Neuronal stem cell (in vitro differentiated cells): ENCODE measurements around the gene MSRB2.

ENCODE experiments used
- DNase-seq: peaks from one replicate; pipeline ENCODE4 v3.0.0-alpha.2; 2013; ENCODE audit warnings: low spot score
- H2AFZ ChIP-seq: one replicate; pipeline ENCODE4 v1.6.1; 2013; ENCODE audit warnings: mild to moderate bottlenecking, low read length, inconsistent platforms
- H2AK5ac ChIP-seq: 2 replicates; pipeline ENCODE4 v1.6.1; 2013; ENCODE audit warnings: low read depth, mild to moderate bottlenecking, inconsistent platforms, low read length, moderate library complexity, mixed read lengths
- H2BK120ac ChIP-seq: 2 replicates; pipeline ENCODE4 v1.6.1; 2013; ENCODE audit warnings: low read depth, mild to moderate bottlenecking, inconsistent platforms, low read length, moderate library complexity, mixed read lengths
- H2BK12ac ChIP-seq: one replicate; pipeline ENCODE4 v1.6.1; 2013; ENCODE audit warnings: low read length, inconsistent platforms
- H2BK15ac ChIP-seq: 2 replicates; pipeline ENCODE4 v1.6.1; 2013; ENCODE audit warnings: mild to moderate bottlenecking, low read length, inconsistent platforms, mixed read lengths
- H2BK5ac ChIP-seq: one replicate; pipeline ENCODE4 v1.6.1; 2013; ENCODE audit warnings: inconsistent platforms, mild to moderate bottlenecking, low read length, moderate library complexity
- H3K14ac ChIP-seq: one replicate; pipeline ENCODE4 v1.6.1; 2013; ENCODE audit warnings: low read length, inconsistent platforms
- H3K18ac ChIP-seq: 2 replicates; pipeline ENCODE4 v1.6.1; 2013; ENCODE audit warnings: low read length, inconsistent platforms
- H3K23ac ChIP-seq: 2 replicates; pipeline ENCODE4 v1.6.1; 2013; ENCODE audit warnings: low read depth, mild to moderate bottlenecking, mixed read lengths, low read length, inconsistent platforms; ENCODE audit not compliant: poor library complexity
- H3K27ac ChIP-seq: replicated peaks from 3 replicates; pipeline ENCODE4 v1.5.1; 2013; ENCODE audit warnings: low read length, inconsistent platforms
- H3K27me3 ChIP-seq, 3 experiments: 2 replicates each; pipeline ENCODE4 v1.6.1; 2013; ENCODE audit warnings: low read length in 3 of 3, mild to moderate bottlenecking in 2 of 3, inconsistent platforms in 1 of 3, low read depth in 1 of 3, mixed read lengths in 1 of 3, moderate library complexity in 1 of 3; ENCODE audit not compliant: control insufficient read depth in 3 of 3, insufficient read depth in 3 of 3
- H3K36me3 ChIP-seq, 2 donors: replicated peaks in 1 of 2; 2 replicates each; pipeline ENCODE4 v1.6.1; 2013; ENCODE audit warnings: low read length in 2 of 2; ENCODE audit not compliant: control insufficient read depth in 2 of 2, insufficient read depth in 2 of 2
- H3K4ac ChIP-seq: 2 replicates; pipeline ENCODE4 v1.6.1; 2013; ENCODE audit warnings: inconsistent platforms, mild to moderate bottlenecking, low read length, moderate library complexity
- H3K4me1 ChIP-seq, 2 donors: 1 replicate in 1 of 2; 2 replicates in 1 of 2; pipeline ENCODE4 v1.6.1; 2013; ENCODE audit warnings: low read length in 2 of 2, low read depth in 1 of 2; ENCODE audit not compliant: control insufficient read depth in 2 of 2, insufficient read depth in 1 of 2
- H3K4me2 ChIP-seq: one replicate; pipeline ENCODE4 v1.6.1; 2013; ENCODE audit warnings: mild to moderate bottlenecking, low read length, inconsistent platforms; ENCODE audit not compliant: insufficient read depth, poor library complexity, severe bottlenecking
- H3K4me3 ChIP-seq, 2 donors: 2 replicates each; pipeline ENCODE4 v1.5.1; 2013; ENCODE audit warnings: low read length in 2 of 2, mild to moderate bottlenecking in 2 of 2, inconsistent platforms in 1 of 2, moderate library complexity in 1 of 2
- H3K79me1 ChIP-seq: one replicate; pipeline ENCODE4 v1.6.1; 2013; ENCODE audit warnings: low read depth, mild to moderate bottlenecking, inconsistent platforms, low read length, moderate library complexity
- H3K9ac ChIP-seq: one replicate; pipeline ENCODE4 v1.6.1; 2013; ENCODE audit warnings: mild to moderate bottlenecking, low read depth, low read length, inconsistent platforms; ENCODE audit not compliant: poor library complexity
- H3K9me3 ChIP-seq, 2 donors: replicated peaks in 1 of 2; 2 replicates each; pipeline versions ENCODE3 to v1.6.1; 2013; ENCODE audit warnings: low read length in 2 of 2, mild to moderate bottlenecking in 2 of 2, inconsistent platforms in 1 of 2, low read depth in 1 of 2, mixed read lengths in 1 of 2, moderate library complexity in 1 of 2; ENCODE audit not compliant: control insufficient read depth in 2 of 2, insufficient read depth in 1 of 2
- H4K8ac ChIP-seq: one replicate; pipeline ENCODE4 v1.6.1; 2013; ENCODE audit warnings: low read depth, mild to moderate bottlenecking, inconsistent platforms, low read length, moderate library complexity
- H4K91ac ChIP-seq: one replicate; pipeline ENCODE4 v1.6.1; 2013; ENCODE audit warnings: low read length, low read depth, mild to moderate bottlenecking, inconsistent platforms; ENCODE audit not compliant: poor library complexity
- WGBS, 2 donors: extraction: QIAGEN DNeasy Blood & Tissue Kit; methylation state at CpG; one replicate each; pipeline ENCODE4 v1.1.7; 2013; ENCODE audit warnings: missing lambda C conversion rate in 2 of 2, mixed read lengths in 1 of 2; ENCODE audit not compliant: insufficient read length in 2 of 2, insufficient replicate concordance in 1 of 2; ENCODE audit errors: extremely low coverage in 2 of 2; 5-methylcytosine and 5-hydroxymethylcytosine counted together

MSRB2 gene

GRCh38 chr10:23056186-23056579 lies 39.2 kb upstream of the MSRB2 start:
- H3K14ac ChIP-seq, result no peak overlapping the region
- H3K4ac ChIP-seq, result no peak overlapping the region
- no peak overlapping the region for H2AK5ac ChIP-seq
- no peak overlapping the region for H3K27ac ChIP-seq
- no peaks in the 10 kb centered on the region for H3K27me3 ChIP-seq
- no peak overlapping the region for H3K18ac ChIP-seq
- H3K9ac ChIP-seq, result no peak overlapping the region
- no peak overlapping the region for H3K4me3 ChIP-seq
- WGBS, 2 donors, result no CpG with 5 or more reads among the region's 3 CpGs
- no peaks in the 10 kb centered on the region for H3K79me1 ChIP-seq
- H2AFZ ChIP-seq, result peak overlapping the region; percentile 73
- no peak overlapping the region for H2BK120ac ChIP-seq
- H3K4me1 ChIP-seq, result peaks cover 9 to 27% of the 10 kb centered on the region in 2 donors
- H2BK12ac ChIP-seq, result no peak overlapping the region
- no peak overlapping the region for H4K8ac ChIP-seq
- no peaks in the 10 kb centered on the region for H3K36me3 ChIP-seq
- no peak overlapping the region for H2BK5ac ChIP-seq
- no peak overlapping the region for H4K91ac ChIP-seq
- H3K23ac ChIP-seq, result no peak overlapping the region
- no peak for DNase-seq
- H2BK15ac ChIP-seq, result no peak overlapping the region
- peaks cover 3 to 4% of the 10 kb centered on the region in 2 donors for H3K9me3 ChIP-seq
- H3K4me2 ChIP-seq, result no peak overlapping the region

DNA sequence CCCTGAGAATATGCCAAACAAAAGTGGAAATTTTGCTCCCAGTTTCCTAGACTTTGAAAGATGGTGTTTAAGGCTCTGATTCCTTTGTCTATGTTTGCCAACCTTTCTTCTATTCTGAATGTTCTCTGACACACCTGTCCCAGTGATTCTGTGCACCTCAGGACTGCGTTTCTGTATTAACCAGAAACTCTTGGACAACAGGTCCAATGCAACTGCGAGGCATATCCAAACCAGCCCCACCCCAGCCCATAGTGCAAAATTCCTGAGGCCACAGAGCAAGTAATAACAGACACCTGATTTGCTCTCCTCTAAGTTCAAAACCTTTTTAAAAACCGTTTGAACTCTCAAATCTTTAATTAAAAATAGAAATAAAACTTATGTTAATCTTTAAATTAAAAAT lies 37.0 kb upstream of the MSRB2 start:
- no peak overlapping the region for H3K9ac ChIP-seq
- H3K18ac ChIP-seq, result no peak overlapping the region
- H2BK120ac ChIP-seq, result no peak overlapping the region
- H3K27ac ChIP-seq, result no peak overlapping the region
- H3K36me3 ChIP-seq, result no peaks in the 10 kb centered on the region
- no peak overlapping the region for H3K14ac ChIP-seq
- no peak overlapping the region for H3K4me3 ChIP-seq
- WGBS, 2 donors, result no CpG with 5 or more reads among the region's 3 CpGs
- H4K8ac ChIP-seq, result no peak overlapping the region
- no peak overlapping the region for H4K91ac ChIP-seq
- no peak overlapping the region for H3K4ac ChIP-seq
- no peak overlapping the region for H2BK5ac ChIP-seq
- no peak overlapping the region for H2BK15ac ChIP-seq
- no peak overlapping the region for H3K23ac ChIP-seq
- H3K27me3 ChIP-seq, result no peaks in the 10 kb centered on the region
- H3K9me3 ChIP-seq, result peaks cover 3 to 4% of the 10 kb centered on the region in 2 donors
- H3K4me1 ChIP-seq, result peaks cover 9 to 21% of the 10 kb centered on the region in 2 donors
- DNase-seq, result no peak
- no peak overlapping the region for H2BK12ac ChIP-seq
- no peak overlapping the region for H2AK5ac ChIP-seq
- H3K4me2 ChIP-seq, result no peak overlapping the region
- H2AFZ ChIP-seq, result no peak overlapping the region
- no peaks in the 10 kb centered on the region for H3K79me1 ChIP-seq

GRCh38 chr10:23060918-23061317 lies 34.5 kb upstream of the MSRB2 start:
- Histone ChIP-seq H3K9me3 (peaks cover 3 to 4% of the 10 kb centered on the region in 2 donors), H3K27me3 (no peaks in the 10 kb centered on the region), H3K27ac (no peak overlapping the region), H2AK5ac (no peak overlapping the region), H3K79me1 (no peaks in the 10 kb centered on the region), H2BK15ac (no peak overlapping the region), H2AFZ (no peak overlapping the region), H2BK5ac (no peak overlapping the region), H3K23ac (no peak overlapping the region), H4K91ac (no peak overlapping the region), H4K8ac (no peak overlapping the region), H3K4me1 (peaks cover 1 to 11% of the 10 kb centered on the region in 2 donors), H2BK120ac (no peak overlapping the region), H3K14ac (no peak overlapping the region), H3K4me3 (no peak overlapping the region), H3K4ac (no peak overlapping the region), H3K18ac (no peak overlapping the region), H3K9ac (no peak overlapping the region), H2BK12ac (no peak overlapping the region), H3K4me2 (no peak overlapping the region), H3K36me3 (no peaks in the 10 kb centered on the region)
- DNase-seq, result no peak
- WGBS, 2 donors, result no CpG with 5 or more reads among the region's 2 CpGs

DNA sequence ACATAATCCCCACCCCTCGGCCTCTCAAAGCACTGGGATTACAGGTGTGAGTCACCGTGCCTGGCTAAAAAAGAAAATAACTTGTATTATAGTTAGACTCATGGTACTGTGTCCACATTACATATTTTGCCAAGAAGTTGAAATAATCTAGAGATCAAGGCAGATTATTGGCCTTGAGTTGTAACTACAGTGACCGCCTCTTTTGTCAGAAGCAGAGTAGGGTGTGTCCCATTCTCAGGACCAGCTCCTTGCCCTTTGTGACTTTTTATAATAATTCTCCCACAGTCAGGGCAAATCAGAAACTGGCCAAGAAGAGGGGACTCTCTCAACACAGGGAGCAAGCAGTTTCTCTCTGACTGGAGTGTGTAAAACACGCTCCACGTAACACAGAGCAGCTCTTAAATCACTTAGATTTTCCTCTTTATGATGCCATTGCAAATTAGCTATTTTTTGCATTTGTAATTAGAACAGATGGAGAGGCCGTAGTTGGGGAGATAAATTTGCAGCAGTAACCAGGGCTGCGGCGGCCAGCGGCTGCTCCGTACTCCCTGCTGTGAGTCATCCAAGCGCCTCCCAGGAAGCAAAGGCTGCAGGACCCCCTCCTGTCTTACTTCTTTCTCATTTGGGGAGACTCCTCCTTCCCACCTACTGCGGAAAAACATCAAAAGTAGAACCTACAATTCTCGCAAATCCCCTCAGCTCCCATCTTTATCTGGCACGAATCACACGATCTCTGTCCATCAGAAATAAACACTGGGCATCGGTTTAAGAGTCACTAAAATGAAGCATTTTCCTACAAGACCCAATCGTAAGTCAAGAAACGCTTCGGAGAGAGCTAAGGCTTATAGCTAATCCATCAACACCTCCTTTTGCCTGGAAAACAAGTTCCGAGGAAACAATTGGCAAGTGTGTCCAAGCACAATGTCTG lies 32.1 kb upstream of the MSRB2 start:
- Histone ChIP-seq H3K4me3 (no peak overlapping the region), H3K27ac (no peak overlapping the region), H3K27me3 (no peaks in the 10 kb centered on the region), H3K14ac (no peak overlapping the region), H3K36me3 (no peaks in the 10 kb centered on the region), H3K4me1 (peaks cover 0 to 6% of the 10 kb centered on the region in 2 donors), H3K9ac (no peak overlapping the region), H3K4me2 (no peak overlapping the region), H2BK120ac (no peak overlapping the region), H3K4ac (no peak overlapping the region), H3K18ac (no peak overlapping the region), H4K91ac (no peak overlapping the region), H2AK5ac (no peak overlapping the region), H2AFZ (peak overlapping the region; percentile 20), H3K23ac (no peak overlapping the region), H2BK5ac (no peak overlapping the region), H4K8ac (no peak overlapping the region), H3K79me1 (no peaks in the 10 kb centered on the region), H2BK15ac (no peak overlapping the region), H3K9me3 (peaks cover 3 to 4% of the 10 kb centered on the region in 2 donors), H2BK12ac (no peak overlapping the region)
- DNase-seq, result no peak
- no CpG with 5 or more reads among the region's 20 CpGs for WGBS, 2 donors
